T1000 (cell line): ENCODE results near the gene PLGRKT.
"Not testable (repeated sequence)": the region's sequence is repeated elsewhere in the genome, so short reads cannot be mapped to it uniquely, and the experiment has no call there.

ENCODE experiments used
- DNase-seq: peaks from one replicate; lab custom pipeline; 2025; ENCODE audit warnings: mixed read lengths; lab: John Stamatoyannopoulos, UW

PLGRKT gene

DNA sequence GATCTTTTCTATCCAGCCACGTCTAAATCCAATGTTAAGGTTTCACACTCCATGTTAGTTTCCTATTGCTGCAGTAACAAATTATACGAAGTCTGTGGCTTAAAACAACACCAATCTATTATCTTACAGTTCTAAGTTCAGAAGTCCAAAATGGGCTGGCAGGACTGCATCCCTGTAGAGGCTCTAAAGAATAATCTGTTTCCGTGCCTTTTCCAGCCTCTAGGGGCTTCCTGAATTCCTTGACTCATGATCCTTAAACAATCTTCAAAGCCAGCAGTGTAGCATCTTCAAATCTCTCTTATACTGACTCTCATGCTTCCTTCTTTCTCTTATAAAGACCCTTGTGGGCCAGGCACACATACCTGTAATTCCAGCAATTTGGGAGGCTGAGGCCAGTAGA is 6.8 kb downstream of the PLGRKT start:
- no peak for DNase-seq

DNA sequence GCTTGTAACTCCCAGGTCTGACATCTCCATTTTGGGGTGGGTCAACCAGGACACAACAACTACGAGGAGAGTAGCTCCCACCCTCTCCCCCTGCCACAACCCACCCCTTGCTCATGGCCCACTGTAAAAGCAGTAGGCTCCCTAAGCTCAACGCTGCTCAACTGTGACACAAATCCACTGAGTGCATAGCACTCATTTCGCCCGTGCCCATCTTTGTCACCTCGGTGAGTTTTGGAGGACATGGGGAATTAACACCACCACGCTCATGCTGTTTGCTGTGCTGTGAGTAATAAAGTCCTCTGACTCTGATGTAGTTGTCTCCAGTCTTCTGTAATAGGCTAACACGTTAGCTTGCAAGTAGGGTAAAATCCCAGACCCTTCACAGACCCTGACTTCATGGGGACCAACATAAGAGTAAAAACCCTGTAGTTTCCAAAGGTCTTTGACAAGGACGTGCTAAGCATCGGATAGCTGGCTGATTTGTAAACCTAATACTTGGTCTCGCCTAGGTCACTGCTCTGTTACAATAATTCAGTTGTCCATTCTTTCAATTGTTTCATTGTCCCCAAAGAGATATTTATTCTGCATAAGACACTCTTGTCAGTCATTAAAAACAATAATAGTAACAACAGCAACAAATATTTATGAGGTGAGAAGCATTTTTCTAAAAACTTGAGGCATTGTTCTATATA is 7.7 kb downstream of the PLGRKT start:
- no peak for DNase-seq

DNA sequence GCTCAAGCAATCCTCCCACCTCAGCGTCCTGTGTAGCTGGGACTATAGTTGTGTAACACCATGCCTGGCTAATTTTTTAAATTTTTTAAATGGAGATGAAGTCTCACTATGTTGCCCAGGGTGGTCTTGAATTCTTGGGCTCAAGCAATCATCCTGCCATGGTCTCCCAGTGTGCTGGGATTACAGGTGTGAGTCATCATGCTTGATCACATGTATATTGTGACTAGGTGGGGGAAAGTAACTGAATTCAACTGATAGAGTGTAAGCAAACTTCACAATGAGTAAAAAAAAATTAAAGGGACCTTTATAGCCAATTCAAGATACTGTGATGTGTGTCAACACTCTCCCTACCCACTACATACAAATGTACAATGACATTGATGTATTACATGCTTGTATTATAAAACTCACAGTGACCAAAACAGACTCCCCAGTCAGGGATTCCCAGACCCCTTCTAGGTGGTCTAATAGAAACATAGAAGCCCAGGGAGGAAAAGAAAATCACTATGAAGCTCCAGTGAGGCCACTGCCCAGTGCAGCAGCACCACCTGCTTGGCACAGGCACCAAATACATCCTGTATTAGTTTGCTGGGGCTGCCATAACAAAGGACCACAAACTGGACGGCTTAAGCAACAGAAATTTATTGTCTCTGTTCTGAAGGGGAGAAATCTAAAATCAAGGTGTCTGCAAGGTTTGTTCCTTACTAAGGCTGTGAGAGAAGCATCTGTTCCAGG is 8.8 kb downstream of the PLGRKT start:
- no peak for DNase-seq

DNA sequence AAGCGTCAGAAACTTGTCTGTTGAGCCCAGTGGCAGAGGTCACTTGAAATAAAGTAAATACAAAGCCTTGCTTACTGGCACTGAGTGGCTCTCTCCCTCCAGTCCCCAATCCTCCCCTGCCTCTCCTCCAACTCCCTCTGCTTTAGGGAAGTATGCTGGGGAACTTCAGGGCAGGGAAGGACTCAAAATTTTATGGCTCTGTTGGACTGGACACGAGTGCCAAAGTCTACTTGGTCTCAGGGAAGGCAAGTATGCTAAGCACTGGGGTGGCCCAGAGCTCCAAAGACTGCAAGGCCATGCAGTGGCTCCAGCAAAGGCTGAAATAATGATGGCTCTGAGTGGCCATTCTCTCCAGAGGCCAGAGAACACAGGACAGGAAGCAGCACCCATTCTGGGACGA is 9.6 kb downstream of the PLGRKT start:
- DNase-seq: no peak

DNA sequence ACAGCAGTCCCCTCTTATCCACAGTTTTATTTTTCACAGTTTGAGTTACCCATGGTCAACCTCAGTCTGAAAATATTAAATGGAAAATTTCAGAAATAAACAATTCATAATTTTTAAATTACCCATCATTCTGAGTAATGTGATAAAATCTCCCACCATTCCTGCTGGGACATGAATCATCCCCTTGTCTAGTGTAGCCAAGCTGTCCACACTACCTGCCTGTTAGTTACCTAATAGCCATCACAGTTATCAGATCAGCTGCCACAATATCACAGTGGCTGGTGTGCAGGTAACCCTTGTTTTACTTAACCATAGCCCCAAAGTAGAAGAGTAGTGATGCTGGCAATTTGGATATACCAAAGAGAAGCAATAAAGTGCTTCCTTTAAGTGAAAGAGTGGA is 10.7 kb downstream of the PLGRKT start:
- DNase-seq: no peak

DNA sequence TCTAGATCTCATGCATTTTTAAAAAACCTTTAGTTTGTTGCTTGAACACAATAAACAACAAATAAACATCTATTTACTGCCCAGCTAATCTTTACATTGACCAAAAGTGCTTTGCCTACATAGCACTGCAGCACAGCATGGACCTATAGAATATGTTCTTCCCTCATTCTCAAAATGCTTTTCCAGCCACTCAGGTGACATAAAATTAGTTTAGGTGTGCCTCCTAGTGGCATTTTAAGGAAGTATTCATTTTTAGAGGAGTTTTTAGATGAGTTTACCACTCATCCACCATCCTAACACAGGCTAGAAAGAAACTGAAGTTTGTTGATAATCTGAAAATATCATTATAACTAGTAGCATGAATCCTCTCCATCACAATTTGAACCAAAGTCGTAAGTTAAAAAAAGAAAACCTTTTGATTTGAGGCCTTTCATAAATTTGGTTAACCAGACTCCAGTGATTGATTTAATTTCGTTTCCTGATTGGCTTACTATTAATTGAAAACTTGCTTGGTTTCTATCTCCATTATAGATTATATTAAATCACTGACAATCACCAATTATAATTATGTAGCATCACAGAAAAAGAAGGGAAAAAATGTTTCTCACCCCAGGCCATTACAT is 12.6 kb downstream of the PLGRKT start:
- DNase-seq: no peak

DNA sequence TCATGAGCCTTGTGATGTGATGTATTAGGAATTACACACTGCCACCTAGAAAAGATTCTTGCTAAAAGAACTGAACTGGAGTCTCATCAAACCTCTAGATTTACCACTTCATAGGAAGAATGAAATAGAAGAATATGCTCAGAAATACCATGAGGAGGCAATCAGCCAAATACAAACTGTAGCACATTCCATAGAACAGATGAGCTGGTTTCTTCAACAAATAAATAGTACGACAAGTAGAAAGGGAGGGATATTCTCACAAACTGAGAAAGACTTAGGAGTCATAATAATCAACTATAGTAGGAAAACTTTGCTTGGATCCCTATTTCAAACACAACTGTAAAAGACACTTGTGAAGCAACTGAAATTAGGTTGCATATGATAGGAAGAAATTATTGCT is 15.4 kb downstream of the PLGRKT start:
- no peak for DNase-seq

DNA sequence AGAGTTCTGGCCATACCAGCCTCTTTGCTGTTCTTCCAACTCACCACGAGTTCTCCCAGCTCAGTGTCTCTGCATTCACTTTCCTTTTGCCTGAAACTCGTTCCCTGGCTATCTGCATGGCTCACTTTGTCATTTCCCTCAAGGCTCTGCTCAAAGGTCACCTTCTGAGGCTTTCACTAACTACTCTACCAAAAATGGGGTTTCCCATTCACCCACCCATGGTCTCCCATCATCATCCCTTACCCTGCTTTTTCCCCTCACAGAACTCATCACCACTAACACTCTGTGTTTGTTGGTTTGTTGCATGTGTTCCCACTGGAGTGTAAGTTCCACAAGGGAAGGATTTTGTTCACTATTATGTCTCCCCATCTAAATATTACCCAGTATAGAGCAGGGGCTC is 16.6 kb downstream of the PLGRKT start:
- DNase-seq: no peak

DNA sequence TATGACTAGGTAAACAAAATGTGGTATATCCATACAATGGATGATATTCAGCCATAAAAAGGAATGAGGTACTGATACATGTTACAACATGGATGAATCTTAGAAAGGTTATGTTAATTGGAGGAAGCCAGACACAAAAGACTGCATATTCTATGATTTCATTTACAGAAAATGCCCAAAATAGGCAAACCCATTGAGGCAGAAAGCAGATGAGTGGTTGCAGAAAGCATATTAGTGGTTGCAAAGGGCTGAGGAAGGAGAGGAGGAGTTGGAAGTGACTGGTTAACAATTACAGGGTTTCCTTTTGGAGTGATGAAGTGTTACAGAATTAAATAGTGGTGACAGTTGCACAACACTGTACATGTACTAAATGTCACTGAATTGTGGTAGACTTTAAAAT is 17.7 kb downstream of the PLGRKT start:
- DNase-seq: no peak

DNA sequence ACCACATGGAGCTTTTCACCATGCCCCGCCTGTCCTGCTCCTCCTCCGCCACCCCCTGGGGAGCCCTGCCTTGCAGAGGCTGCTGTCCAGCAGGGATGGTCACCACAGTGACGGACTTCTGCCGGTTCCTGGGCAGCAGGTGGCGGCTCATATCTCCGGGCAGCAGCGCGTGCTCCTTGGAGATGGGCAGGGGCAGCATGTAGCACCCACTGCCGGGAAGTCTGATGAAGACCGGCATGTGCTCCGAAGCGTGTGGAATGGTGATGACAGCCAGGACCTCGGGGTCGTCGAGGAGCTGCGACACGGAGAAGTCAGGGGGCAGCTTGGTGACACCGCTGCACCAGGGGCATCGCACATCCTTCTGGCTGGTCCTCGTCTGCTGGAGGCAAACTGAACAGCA is 19.2 kb downstream of the PLGRKT start:
- no peak for DNase-seq

DNA sequence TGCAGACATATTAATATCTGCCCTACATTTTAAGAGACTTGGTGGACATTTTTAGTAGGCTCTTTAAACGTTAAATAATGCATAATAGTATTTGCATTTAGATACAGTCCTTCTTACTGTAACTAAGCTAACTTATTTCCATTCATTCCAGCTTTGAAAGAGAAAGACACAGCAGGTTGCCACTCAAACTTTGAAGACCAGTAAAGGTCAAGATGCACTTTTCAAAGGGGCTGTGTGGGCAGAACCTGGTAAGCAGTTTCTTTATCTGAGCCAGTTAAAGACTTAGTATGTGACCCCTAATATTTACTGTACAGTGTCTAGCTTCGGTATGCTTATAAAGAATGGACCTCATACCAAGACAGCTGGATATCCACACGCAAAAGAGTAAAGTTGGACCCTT is 20.8 kb downstream of the PLGRKT start:
- DNase-seq: no peak

DNA sequence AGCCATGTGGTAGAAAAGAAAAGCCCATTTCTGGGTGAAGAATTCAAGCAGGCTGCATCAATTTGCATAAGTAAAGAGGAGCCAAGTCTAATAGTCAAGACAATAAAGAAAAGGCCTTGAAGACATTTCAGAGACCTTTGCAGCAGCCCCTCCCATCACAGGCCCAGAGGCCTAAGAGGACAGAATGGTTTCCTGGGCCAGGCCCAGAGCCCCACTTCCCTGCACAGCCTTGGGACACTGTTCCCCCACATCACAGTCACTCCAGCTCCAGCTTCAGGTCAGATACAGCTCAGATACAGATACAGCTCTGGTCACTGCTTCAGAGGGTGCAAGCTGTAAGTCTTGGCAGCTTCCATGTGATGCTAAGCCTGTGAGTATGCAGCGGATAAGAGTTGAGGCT is 29.1 kb downstream of the PLGRKT start:
- no peak for DNase-seq

DNA sequence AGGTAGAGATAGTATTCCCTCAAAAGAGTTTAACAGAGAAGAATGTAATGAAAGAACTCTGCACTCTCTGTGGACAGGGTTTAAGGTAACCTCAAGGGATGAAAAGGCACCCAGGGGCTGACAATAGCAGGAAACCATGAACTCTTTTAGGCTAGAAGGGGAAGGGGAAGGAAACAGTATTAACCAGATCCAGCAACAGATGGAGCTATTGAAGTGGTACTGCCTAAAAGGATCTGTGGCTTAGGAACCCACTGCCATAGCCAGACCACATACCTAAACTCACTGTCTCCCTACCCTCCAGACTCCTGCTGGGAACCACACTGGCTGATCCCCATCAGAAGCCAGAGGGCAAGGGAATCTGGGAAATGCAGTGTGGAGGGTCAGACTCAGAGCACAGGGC is 35.5 kb downstream of the PLGRKT start:
- no peak for DNase-seq

DNA sequence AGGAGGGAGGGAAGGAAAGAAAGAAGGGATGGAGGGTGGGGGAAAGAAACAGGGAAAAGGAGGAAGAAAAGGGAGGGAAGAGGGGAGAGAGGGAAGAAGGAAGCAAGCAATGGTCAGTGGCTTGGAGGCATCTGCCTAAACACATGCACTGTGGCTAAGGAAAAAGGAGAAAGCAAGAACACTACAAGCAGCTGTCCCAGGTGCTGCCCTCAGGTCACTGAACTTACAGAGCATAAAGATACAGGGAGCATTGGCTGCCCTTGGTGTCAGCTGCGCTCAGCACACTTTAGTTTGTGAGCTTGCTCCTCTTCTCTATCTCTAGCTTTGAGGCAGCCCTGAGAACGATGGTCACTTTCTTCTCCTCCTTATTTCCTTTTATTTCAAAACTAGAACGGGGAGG is 40.2 kb downstream of the PLGRKT start:
- not testable (repeated sequence) for DNase-seq

DNA sequence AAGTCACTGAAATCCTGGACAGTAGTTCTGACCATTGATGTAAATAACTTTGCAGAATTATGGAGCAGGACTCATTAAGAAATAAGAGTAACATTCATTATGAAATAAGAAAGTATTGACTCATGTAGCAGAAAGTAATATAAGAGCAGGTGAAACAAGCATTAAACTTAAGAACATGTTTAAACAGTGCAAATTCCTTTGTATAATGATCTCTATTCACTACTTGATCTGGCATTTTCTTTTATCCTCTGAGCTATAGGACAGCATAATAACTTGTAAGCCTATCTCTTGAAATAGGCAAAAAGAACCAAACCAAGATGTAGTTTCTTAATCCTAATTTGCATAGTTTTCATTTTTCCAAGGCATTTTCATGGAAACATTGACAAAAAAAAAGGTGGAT is 42.3 kb downstream of the PLGRKT start:
- DNase-seq: no peak

DNA sequence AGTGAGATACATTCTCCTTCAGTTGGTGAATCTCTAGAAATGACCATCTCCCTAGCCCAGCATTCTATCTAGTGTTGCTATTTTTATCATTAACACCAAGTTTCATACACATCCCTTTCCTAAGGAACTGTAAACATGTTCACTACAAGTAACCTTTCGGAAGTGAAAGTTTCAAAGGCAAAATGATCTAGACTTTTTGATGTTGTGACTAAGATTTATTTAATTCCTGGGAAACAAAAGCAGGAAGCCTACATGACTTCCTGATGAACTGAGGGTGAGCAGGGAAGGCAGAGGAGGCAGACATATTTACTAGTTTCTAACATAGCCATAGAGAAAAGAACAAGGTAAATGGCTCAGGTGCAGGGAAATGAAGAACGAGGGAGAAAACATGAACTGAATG is 43.7 kb downstream of the PLGRKT start:
- DNase-seq: not testable (repeated sequence)

DNA sequence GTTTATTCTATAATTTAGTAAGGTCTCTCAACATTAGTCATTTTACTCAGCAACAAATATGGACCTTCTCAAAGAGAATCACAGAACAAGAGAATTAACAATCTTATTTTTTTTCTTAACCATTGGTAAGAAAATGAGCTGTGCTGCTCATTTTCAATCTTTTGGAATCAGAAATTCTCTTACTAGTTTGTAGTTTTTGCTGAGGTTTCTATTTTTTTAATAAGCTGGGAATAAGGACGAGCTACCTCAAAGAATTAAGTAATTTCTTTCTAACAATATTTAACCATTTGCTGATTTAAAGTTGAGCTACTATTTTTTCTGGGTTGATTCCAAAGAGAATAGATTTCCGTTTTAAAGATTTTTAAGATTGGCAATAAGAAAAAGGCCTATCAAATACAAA is 44.2 kb downstream of the PLGRKT start:
- DNase-seq: no peak

DNA sequence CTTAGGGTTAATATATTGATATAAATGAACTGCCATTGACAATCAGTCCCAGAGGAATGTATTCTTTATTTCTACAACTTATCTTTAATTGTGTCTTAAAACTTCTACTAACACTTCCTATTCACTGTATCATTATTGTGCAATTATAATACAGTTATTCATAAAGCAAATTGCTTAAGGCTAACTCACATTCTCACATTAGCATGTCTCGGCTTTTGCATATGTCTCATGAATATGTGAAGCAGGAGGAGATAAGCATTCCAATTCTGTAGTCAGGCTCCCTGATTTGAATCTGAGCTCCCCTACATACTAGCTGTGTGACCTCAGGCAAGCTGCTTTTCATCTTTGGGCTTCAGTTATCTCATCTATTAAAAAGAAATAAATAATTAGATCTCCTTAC is 45.4 kb downstream of the PLGRKT start:
- no peak for DNase-seq

DNA sequence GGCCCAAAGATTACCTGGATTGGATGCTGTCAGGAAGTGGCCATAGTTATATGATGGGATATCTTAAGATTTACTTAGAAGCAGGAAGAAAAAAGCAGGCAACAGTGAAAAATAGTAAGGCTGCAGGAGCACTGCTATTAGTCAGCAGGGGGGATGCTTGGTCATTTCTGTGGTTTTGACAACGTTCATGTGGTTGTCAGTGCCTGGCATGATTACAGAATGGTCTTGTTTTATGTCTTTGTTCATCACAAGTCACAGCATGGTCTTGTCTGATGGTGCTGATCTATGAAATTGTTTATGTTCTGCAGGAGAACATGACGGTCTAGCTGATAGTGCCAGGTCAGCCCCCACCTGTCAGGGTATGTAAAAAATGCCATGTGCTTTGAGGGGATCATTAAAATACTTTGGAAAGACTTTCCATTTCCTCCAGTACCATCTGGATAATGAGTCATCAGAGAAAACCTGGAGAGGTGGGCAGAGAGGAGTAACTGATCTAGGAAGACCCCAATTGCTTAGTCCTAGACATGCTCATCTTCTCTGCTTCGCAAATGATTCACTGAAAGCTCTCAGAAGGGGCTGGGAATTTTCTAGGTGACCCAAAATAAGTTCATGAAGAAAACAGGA is 48.5 kb downstream of the PLGRKT start:
- peak; percentile 15 for DNase-seq

DNA sequence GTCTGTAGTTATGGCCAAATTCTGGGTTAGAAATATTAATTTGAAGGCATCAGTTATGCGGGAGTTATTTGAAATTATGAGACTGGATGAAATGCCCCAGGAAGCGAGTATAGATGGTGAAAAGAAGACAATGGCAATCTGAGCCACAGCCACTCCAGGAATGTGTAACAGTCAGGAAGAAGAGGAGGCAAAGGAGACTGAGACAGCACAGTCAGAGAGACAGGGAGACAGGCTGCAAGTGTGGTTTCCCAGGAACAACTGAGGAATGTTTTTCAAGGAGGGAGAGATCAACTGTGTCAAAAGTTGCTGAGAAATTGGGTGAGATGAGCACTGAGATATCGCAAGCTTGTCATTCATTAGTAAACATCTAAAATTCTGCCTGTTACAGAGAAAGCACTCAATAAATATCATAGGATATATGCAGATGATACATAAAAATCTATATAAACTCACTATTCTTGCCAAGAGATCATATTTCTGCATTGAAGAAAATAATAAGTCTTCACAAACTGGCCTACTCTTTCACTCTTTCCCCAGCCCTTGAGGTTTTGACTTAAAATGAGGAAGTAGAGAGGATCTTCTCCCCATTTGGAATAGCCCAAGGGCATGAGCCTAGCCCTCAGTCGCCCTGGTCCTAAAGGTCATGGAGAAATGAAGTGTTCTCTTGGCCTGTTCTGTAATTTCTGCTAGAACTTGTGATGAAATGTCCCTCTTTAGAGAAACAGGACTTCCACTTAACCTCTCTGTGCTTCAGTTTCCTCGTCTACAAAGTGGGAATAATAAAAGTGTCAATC is 49.5 kb downstream of the PLGRKT start:
- DNase-seq: no peak

DNA sequence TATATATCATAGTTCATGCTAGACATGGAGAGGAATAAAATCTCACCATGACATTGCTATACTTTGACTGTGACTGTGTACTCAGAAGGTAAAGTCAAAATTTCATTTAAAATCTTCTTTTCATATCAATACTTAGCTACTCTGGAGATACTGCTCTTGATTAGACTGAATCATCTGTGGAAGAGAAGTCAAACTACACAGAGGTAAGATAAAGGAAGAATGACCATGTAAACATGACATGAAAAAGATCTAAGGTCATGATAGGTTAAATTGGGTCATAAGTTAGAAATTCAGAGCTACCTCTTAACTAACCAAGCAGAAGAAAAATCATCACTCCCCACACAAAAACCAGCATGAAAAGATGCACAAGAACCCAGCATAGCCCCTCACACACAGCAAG is 53.3 kb downstream of the PLGRKT start:
- no peak for DNase-seq

DNA sequence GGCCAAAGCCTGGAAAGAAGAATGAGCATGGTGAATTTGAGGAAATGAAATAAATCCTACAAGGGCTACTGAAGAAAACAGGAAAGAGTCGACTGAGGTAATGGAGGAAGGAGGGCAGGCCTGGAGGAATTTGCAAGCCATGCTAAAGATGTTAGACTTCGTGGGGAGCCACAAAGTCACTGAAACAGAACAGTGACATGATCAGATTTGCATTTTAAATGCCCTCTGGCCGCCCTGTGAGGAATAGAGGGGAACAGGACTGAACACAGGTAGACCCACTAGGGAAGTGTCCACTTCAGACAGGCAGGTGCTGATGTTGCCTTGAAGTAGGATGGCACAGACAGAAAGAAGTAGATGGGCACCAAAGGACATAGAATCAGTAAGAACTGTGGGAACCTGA is 55.2 kb downstream of the PLGRKT start:
- no peak for DNase-seq
